AG09309 (cell line): ENCODE results near the gene PVALEF.

Experiments
- DNase-seq: peaks from one replicate; pipeline ENCODE4 v3.0.0-alpha.2; 2010; ENCODE audit warnings: low read depth
- H3K4me3 ChIP-seq: 2 replicates; pipeline ENCODE4 v1.5.1; 2011; ENCODE audit warnings: mild to moderate bottlenecking, low read depth, low read length, moderate library complexity; ENCODE audit not compliant: control insufficient read depth
- CTCF ChIP-seq: IDR thresholded peaks from 2 replicates; pipeline ENCODE4 v1.5.1; 2011; ENCODE audit warnings: mild to moderate bottlenecking, low read depth, low read length, inconsistent platforms; ENCODE audit not compliant: insufficient read depth, control insufficient read depth; ENCODE audit errors: missing control alignments

Gene PVALEF

GRCh38 chr17:81157848-81158687 is 7.2 kb upstream of the PVALEF start:
- TF ChIP-seq CTCF, result no peak
- no peak for DNase-seq
- no peak overlapping the region for H3K4me3 ChIP-seq

- DNase-seq, result no peak
- no peak for TF ChIP-seq CTCF
- H3K4me3 ChIP-seq, result no peak overlapping the region
Measured at GRCh38 chr17:81158688-81159590, 6.4 kb upstream of the PVALEF start.

GRCh38 chr17:81159611-81160265 is 5.6 kb upstream of the PVALEF start:
- TF ChIP-seq CTCF, result no peak
- H3K4me3 ChIP-seq, result no peak overlapping the region
- DNase-seq, result no peak

- H3K4me3 ChIP-seq, result no peak overlapping the region
- no peak for DNase-seq
- no peak for TF ChIP-seq CTCF
Measured at GRCh38 chr17:81160306-81160705, 5.0 kb upstream of the PVALEF start.

- H3K4me3 ChIP-seq, result no peak overlapping the region
- no peak for TF ChIP-seq CTCF
- no peak for DNase-seq
Measured at GRCh38 chr17:81160747-81161453, 4.4 kb upstream of the PVALEF start.

GRCh38 chr17:81161536-81161935 is 3.8 kb upstream of the PVALEF start:
- H3K4me3 ChIP-seq, result no peak overlapping the region
- no peak for TF ChIP-seq CTCF
- DNase-seq, result no peak
